SJCRH30 (cell line): ENCODE measurements around the gene C3orf20. TPM values are rescaled to one million over a fixed set of nuclear protein-coding genes. Genes with fewer than 3 reads are reported as not detected.

Source experiments
- DNase-seq, 2 experiments: peaks; one replicate each; pipeline ENCODE4 v3.0.0-alpha.2; 2015 to 2020
- H3K27ac ChIP-seq: fragments of 250-450 bp; sonication (Bioruptor Pico); 2 replicates; pipeline ENCODE4 v1.5.1; 2020; ENCODE audit warnings: mild to moderate bottlenecking, moderate library complexity
- H3K27me3 ChIP-seq: fragments of 250-450 bp; sonication (Bioruptor Pico); 2 replicates; pipeline ENCODE4 v1.5.1; 2020; ENCODE audit warnings: mild to moderate bottlenecking, moderate library complexity
- H3K36me3 ChIP-seq: fragments of 250-450 bp; sonication (Bioruptor Pico); 2 replicates; pipeline ENCODE4 v1.5.1; 2020; ENCODE audit warnings: mild to moderate bottlenecking, moderate library complexity
- H3K4me1 ChIP-seq: fragments of 250-450 bp; sonication (Bioruptor Pico); 2 replicates; pipeline ENCODE4 v1.5.1; 2020; ENCODE audit warnings: mild to moderate bottlenecking, moderate library complexity
- H3K4me3 ChIP-seq: fragments of 250-450 bp; sonication (Bioruptor Pico); 2 replicates; pipeline ENCODE4 v1.5.1; 2020; ENCODE audit warnings: mild to moderate bottlenecking, moderate library complexity
- H3K9me3 ChIP-seq: fragments of 250-450 bp; sonication (Bioruptor Pico); replicated peaks from 2 replicates; pipeline ENCODE4 v1.5.1; 2020; ENCODE audit warnings: mild to moderate bottlenecking, moderate library complexity
- total RNA-seq: library from RNA; depleted of rRNA; stranded (reverse); fragments of >200 nt; shearing (Covaris generic); gene quantifications from 2 replicates; pipeline ENCODE4 v1.2.3, GENCODE V29; 2014

The C3orf20 gene
- total RNA-seq, 1 experiment from 2014 or later = not detected

- Histone ChIP-seq H3K9me3 (no peaks in the 10 kb centered on the region), H3K4me1 (no peaks in the 10 kb centered on the region), H3K27me3 (peaks cover 4% of the 10 kb centered on the region; the same call in 1 of the 2 replicates), H3K27ac (no peak overlapping the region), H3K4me3 (no peak overlapping the region), H3K36me3 (no peaks in the 10 kb centered on the region)
- no peak for DNase-seq
These were observed 25.9 kb downstream of the C3orf20 start for GRCh38 chr3:14700891-14701290.

GRCh38 chr3:14701676-14702075, 26.7 kb downstream of the C3orf20 start:
- Histone ChIP-seq H3K36me3 (no peaks in the 10 kb centered on the region), H3K4me3 (no peak overlapping the region), H3K4me1 (no peaks in the 10 kb centered on the region), H3K27ac (no peak overlapping the region), H3K9me3 (no peaks in the 10 kb centered on the region), H3K27me3 (peaks cover 4% of the 10 kb centered on the region; the same call in 1 of the 2 replicates)
- DNase-seq = no peak

- no peaks in the 10 kb centered on the region for H3K9me3 ChIP-seq
- no peaks in the 10 kb centered on the region for H3K36me3 ChIP-seq
- no peaks in the 10 kb centered on the region for H3K4me1 ChIP-seq
- no peak for DNase-seq
- H3K4me3 ChIP-seq = no peak overlapping the region
- H3K27me3 ChIP-seq = peaks cover 4% of the 10 kb centered on the region; the same call in 1 of the 2 replicates
- no peak overlapping the region for H3K27ac ChIP-seq
These were observed 28.3 kb downstream of the C3orf20 start for GRCh38 chr3:14703128-14703750.

- no peak overlapping the region for H3K27ac ChIP-seq
- peaks cover 4% of the 10 kb centered on the region; the same call in 1 of the 2 replicates for H3K27me3 ChIP-seq
- H3K9me3 ChIP-seq = no peaks in the 10 kb centered on the region
- no peak overlapping the region for H3K4me3 ChIP-seq
- DNase-seq = no peak
- H3K4me1 ChIP-seq = no peaks in the 10 kb centered on the region
- no peaks in the 10 kb centered on the region for H3K36me3 ChIP-seq
These were observed 28.9 kb downstream of the C3orf20 start for GRCh38 chr3:14703791-14704190.

GRCh38 chr3:14706096-14706495, 31.2 kb downstream of the C3orf20 start:
- Histone ChIP-seq H3K4me1 (no peaks in the 10 kb centered on the region), H3K27ac (no peak overlapping the region), H3K4me3 (no peak overlapping the region), H3K9me3 (0 out of 2 replicates have a peak, but pooled peaks cover 4% of the 10 kb centered on the region), H3K36me3 (no peaks in the 10 kb centered on the region), H3K27me3 (no peaks in the 10 kb centered on the region; the same call in none of the 2 replicates)
- no peak for DNase-seq

GRCh38 chr3:14716591-14716990, 41.6 kb downstream of the C3orf20 start:
- Histone ChIP-seq H3K9me3 (no peaks in the 10 kb centered on the region), H3K27me3 (peaks cover 5% of the 10 kb centered on the region; the same call in 1 of the 2 replicates), H3K4me1 (no peaks in the 10 kb centered on the region), H3K4me3 (peak overlapping the region; percentile 47), H3K36me3 (no peaks in the 10 kb centered on the region), H3K27ac (no peak overlapping the region)
- no peak for DNase-seq

- Histone ChIP-seq H3K27me3 (peaks cover 2% of the 10 kb centered on the region; the same call in 1 of the 2 replicates), H3K27ac (no peak overlapping the region), H3K4me3 (no peak overlapping the region), H3K36me3 (no peaks in the 10 kb centered on the region), H3K4me1 (no peaks in the 10 kb centered on the region), H3K9me3 (no peaks in the 10 kb centered on the region)
- no peak for DNase-seq
These were observed 42.4 kb downstream of the C3orf20 start for GRCh38 chr3:14717307-14717706.

GRCh38 chr3:14718539-14718938, 43.6 kb downstream of the C3orf20 start:
- no peaks in the 10 kb centered on the region for H3K36me3 ChIP-seq
- no peak overlapping the region for H3K27ac ChIP-seq
- H3K4me3 ChIP-seq = no peak overlapping the region
- H3K9me3 ChIP-seq = no peaks in the 10 kb centered on the region
- no peak for DNase-seq
- H3K27me3 ChIP-seq = no peaks in the 10 kb centered on the region
- H3K4me1 ChIP-seq = no peaks in the 10 kb centered on the region

- Histone ChIP-seq H3K36me3 (no peaks in the 10 kb centered on the region), H3K27ac (no peak overlapping the region), H3K27me3 (no peaks in the 10 kb centered on the region), H3K4me3 (no peak overlapping the region), H3K9me3 (no peaks in the 10 kb centered on the region), H3K4me1 (no peaks in the 10 kb centered on the region)
- no peak for DNase-seq
These were observed 44.1 kb downstream of the C3orf20 start for GRCh38 chr3:14719006-14719405.

GRCh38 chr3:14721126-14721864, 46.4 kb downstream of the C3orf20 start:
- Histone ChIP-seq H3K36me3 (no peaks in the 10 kb centered on the region), H3K4me3 (no peak overlapping the region), H3K27me3 (no peaks in the 10 kb centered on the region), H3K27ac (no peak overlapping the region), H3K9me3 (no peaks in the 10 kb centered on the region), H3K4me1 (no peaks in the 10 kb centered on the region)
- DNase-seq = no peak

GRCh38 chr3:14725013-14725412, 50.1 kb downstream of the C3orf20 start:
- Histone ChIP-seq H3K27me3 (no peaks in the 10 kb centered on the region), H3K4me3 (no peak overlapping the region), H3K36me3 (no peaks in the 10 kb centered on the region), H3K9me3 (no peaks in the 10 kb centered on the region), H3K27ac (no peak overlapping the region), H3K4me1 (no peaks in the 10 kb centered on the region)
- DNase-seq = no peak

GRCh38 chr3:14725564-14726440, 50.9 kb downstream of the C3orf20 start:
- H3K4me1 ChIP-seq = no peaks in the 10 kb centered on the region
- no peaks in the 10 kb centered on the region for H3K27me3 ChIP-seq
- H3K27ac ChIP-seq = no peak overlapping the region
- H3K4me3 ChIP-seq = no peak overlapping the region
- DNase-seq = peak in 1 of 2 experiments; percentile 11
- H3K36me3 ChIP-seq = no peaks in the 10 kb centered on the region
- no peaks in the 10 kb centered on the region for H3K9me3 ChIP-seq

- no peaks in the 10 kb centered on the region for H3K9me3 ChIP-seq
- DNase-seq = no peak
- no peaks in the 10 kb centered on the region for H3K36me3 ChIP-seq
- no peaks in the 10 kb centered on the region for H3K4me1 ChIP-seq
- no peak overlapping the region for H3K27ac ChIP-seq
- H3K27me3 ChIP-seq = no peaks in the 10 kb centered on the region
- no peak overlapping the region for H3K4me3 ChIP-seq
These were observed 51.5 kb downstream of the C3orf20 start for GRCh38 chr3:14726441-14726780.

GRCh38 chr3:14728113-14728512, 53.2 kb downstream of the C3orf20 start:
- Histone ChIP-seq H3K9me3 (no peaks in the 10 kb centered on the region), H3K27ac (no peak overlapping the region)

More at GRCh38 chr3:14728113-14728512, 53.2 kb downstream of the C3orf20 start:
- H3K36me3 ChIP-seq = no peaks in the 10 kb centered on the region
- no peaks in the 10 kb centered on the region for H3K4me1 ChIP-seq
- no peaks in the 10 kb centered on the region for H3K27me3 ChIP-seq
- H3K4me3 ChIP-seq = no peak overlapping the region
- no peak for DNase-seq
